Measurements from ENCODE around the gene PPP4R2. TPM values are rescaled to one million over a fixed set of nuclear protein-coding genes. Genes with fewer than 3 reads are reported as not detected.

The PPP4R2 gene
- total and polyA plus RNA-seq, 2 of the 8 experiments (the other 6 are each of a cell fraction or from before 2014, with no cell fraction given), result 11.5 to 89.9 TPM

DNA sequence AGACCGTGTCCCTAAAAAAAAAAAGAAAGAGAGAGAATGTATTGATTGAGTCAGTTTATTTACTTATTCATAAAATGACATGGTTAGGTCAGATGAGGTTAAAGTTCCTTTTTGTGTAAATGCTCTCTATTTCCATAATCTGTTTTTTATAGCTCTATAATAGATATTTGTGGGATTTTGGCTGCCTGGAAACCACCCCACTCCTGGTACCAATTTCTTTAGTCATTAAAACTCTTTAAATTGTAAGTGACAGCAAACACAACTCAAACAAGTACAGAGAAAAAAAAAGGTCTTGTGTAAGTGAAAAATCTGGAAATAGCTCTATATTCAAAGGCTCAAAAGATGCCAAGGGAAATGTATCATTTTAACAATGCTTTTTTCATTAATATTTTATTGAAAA, 11.0 kb upstream of the PPP4R2 start:
- 100% methylated on average over 1 of the region's 1 CpG; no CpG with 5 or more reads in 1 of the 2 experiments for WGBS, 2 experiments (ENCODE audit: extremely low coverage in 1 of 2, insufficient coverage in 1 of 2, insufficient read length in 1 of 2, insufficient replicate concordance in 2 of 2, low coverage in 1 of 2, low lambda C conversion rate in 2 of 2, missing lambda C conversion rate in 1 of 2)
- H3K4me2 ChIP-seq (ENCODE audit: insufficient read depth in 1 of 2, low read depth in 2 of 2, low read length in 2 of 2), result no peak overlapping the region

More for the DNA sequence above, 11.0 kb upstream of the PPP4R2 start:
- TF ChIP-seq YY1 (IDR thresholded peaks at IDR 0.05; ENCODE audit: low read depth, low read length) (no peak), SIRT6 (IDR thresholded peaks at IDR 0.05; ENCODE audit: low read length) (no peak), RXRA (IDR thresholded peaks at IDR 0.05; ENCODE audit: insufficient read depth, low read depth, low read length) (no peak)
- no peak overlapping the region for H4K91ac ChIP-seq (replicated peaks; ENCODE audit: insufficient read length, low read length)
- no peak overlapping the region for H2AFZ ChIP-seq (ENCODE audit: low read length)
- no peaks in the 10 kb centered on the region for H3K4me1 ChIP-seq (replicated peaks in 1 of 4; ENCODE audit: control insufficient read depth in 3 of 4, insufficient read depth in 4 of 4, low read length in 3 of 4)
- no peak overlapping the region for H3K18ac ChIP-seq (ENCODE audit: extremely low read depth, low read length)
- no peak overlapping the region for H2BK15ac ChIP-seq (ENCODE audit: low read length)
- FAIRE-seq (no peak), DNase-seq (ENCODE audit: low read depth in 1 of 2, low spot score in 2 of 2) (no peak)
- H2BK5ac ChIP-seq (ENCODE audit: low read depth, low read length), result no peak overlapping the region
- no peak overlapping the region for H2BK120ac ChIP-seq (replicated peaks; ENCODE audit: low read depth, low read length)
- ChIA-PET POLR2A (ENCODE audit: partially characterized antibody) (interaction anchor here (0.6 kb wide), 1 partner anchor 638 kb away, joined by 3 read pairs; no protein-coding TSS in a partner anchor), CTCF (ENCODE audit: partially characterized antibody) (no interaction called here)
- H3K36me3 ChIP-seq (ENCODE audit: control insufficient read depth in 2 of 4, insufficient read depth in 4 of 4, low read length in 3 of 4), result no peaks in the 10 kb centered on the region
- no peaks in the 10 kb centered on the region for H3K23me2 ChIP-seq (ENCODE audit: low read depth, low read length)
- no peaks in the 10 kb centered on the region for H4K20me1 ChIP-seq (replicated peaks in 1 of 2; ENCODE audit: control insufficient read depth in 1 of 2, insufficient read depth in 2 of 2, low read length in 2 of 2)
- no peaks in the 10 kb centered on the region for H3K79me1 ChIP-seq (ENCODE audit: low read depth, low read length)
- H4K5ac ChIP-seq (ENCODE audit: insufficient read length, low read depth, low read length), result no peak overlapping the region
- H3K27me3 ChIP-seq (replicated peaks in 1 of 4; ENCODE audit: control insufficient read depth in 3 of 4, extremely low read depth in 1 of 4, insufficient read depth in 3 of 4, low read length in 3 of 4), result no peaks in the 10 kb centered on the region
- no peak overlapping the region for H4K8ac ChIP-seq (ENCODE audit: extremely low read depth, insufficient read depth, low read length)
- H3K4ac ChIP-seq (replicated peaks; ENCODE audit: insufficient read length, low read depth, low read length), result no peak overlapping the region
- H2BK20ac ChIP-seq (ENCODE audit: low read length), result no peak overlapping the region
- H3K23ac ChIP-seq (ENCODE audit: insufficient read length), result no peak overlapping the region
- H3K56ac ChIP-seq (replicated peaks; ENCODE audit: insufficient read length, low read depth, low read length), result no peak overlapping the region
- H3K27ac ChIP-seq (ENCODE audit: low read depth, low read length), result no peak overlapping the region
- no peak overlapping the region for H3K4me3 ChIP-seq (ENCODE audit: extremely low read depth in 1 of 4, insufficient read depth in 2 of 4, low read depth in 3 of 4, low read length in 4 of 4)
- peaks cover 5% of the 10 kb centered on the region in 2 experiments for H3K9me3 ChIP-seq (ENCODE audit: insufficient read depth in 2 of 2, low read depth in 1 of 2, low read length in 1 of 2)
- H3K14ac ChIP-seq (ENCODE audit: insufficient read length), result no peak overlapping the region
- H3K9ac ChIP-seq (replicated peaks in 1 of 4; ENCODE audit: extremely low read depth in 1 of 4, low read depth in 3 of 4, low read length in 3 of 4), result no peak overlapping the region
- no peaks in the 10 kb centered on the region for H3K79me2 ChIP-seq (ENCODE audit: control insufficient read depth in 1 of 2, insufficient read depth in 2 of 2, low read length in 2 of 2)
- no peak overlapping the region for H2AK5ac ChIP-seq (ENCODE audit: low read depth, low read length)
- no peak overlapping the region for H2BK12ac ChIP-seq (ENCODE audit: low read depth, low read length)

Data from H1 (cell line).